GM12891 (cell line): Measurements from ENCODE around the gene FBLN5.

Experiments used
- PAX5 ChIP-seq: IDR thresholded peaks from 2 replicates; pipeline ENCODE4 v1.6.1; 2011; ENCODE audit warnings: low read length, moderate library complexity, mild to moderate bottlenecking; ENCODE audit not compliant: insufficient read depth, severe bottlenecking
- POLR2A ChIP-seq: IDR thresholded peaks from 2 replicates; pipeline ENCODE4 v1.6.1; 2011; ENCODE audit warnings: low read depth, low read length, control low read depth
- POLR2AphosphoS5 ChIP-seq: IDR thresholded peaks from 2 replicates; pipeline ENCODE4 v1.6.1; 2011; ENCODE audit warnings: low read depth, low read length, control low read depth
- SPI1 ChIP-seq: IDR thresholded peaks from 2 replicates; pipeline ENCODE4 v1.6.1; 2011; ENCODE audit warnings: low read depth, low read length, control low read depth
- TAF1 ChIP-seq: IDR thresholded peaks from 2 replicates; pipeline ENCODE4 v1.6.1; 2011; ENCODE audit warnings: low read depth, low read length, control low read depth

GRCh38 chr14:91879196-91879595, 68.3 kb downstream of the FBLN5 start:
- TF ChIP-seq POLR2A (no peak), PAX5 (no peak), SPI1 (no peak), POLR2AphosphoS5 (no peak), TAF1 (no peak)
